ENCODE data around the gene ABHD17A.

DNA sequence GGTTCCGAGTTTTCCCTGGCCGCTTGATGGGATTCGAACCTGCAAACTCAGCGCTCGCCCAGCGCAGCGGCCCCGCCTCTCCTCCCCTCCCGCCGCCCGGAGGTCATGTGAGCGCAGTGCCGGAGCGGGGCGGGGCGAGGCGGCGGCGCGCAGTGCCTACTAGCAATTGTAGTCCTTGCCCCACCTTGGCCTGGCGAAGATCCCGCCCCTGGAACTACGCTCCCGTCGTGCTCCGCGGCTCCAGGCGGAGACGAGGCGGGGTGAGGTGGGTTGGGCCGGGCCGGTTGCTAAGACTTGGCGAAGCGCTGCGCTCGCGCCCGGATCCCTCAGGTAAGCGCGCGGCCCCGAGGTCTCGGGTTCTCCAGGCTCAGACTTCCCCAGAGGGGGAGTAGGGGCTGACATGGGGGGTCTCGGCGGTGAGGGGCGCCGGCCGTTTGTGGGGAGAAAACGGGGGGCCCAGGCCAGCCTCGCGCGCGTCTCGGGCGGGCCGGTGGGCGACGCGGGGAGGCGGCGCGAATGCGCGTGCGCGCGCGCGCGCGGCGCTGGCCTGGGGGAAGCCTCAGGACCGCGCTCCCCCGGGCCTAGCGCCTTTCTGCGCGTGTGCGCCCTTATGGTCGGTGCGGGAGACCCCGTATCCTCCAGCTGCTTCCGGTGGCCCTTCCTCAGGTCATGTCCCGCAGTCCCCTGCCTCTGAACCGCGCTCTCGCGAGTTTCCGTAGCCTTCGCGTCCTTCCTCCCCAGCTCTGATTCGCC, 20.0 kb upstream of the ABHD17A start, which contains the start of the genes ADAT3 and SCAMP4:
- TF ChIP-seq, protein P1, sequence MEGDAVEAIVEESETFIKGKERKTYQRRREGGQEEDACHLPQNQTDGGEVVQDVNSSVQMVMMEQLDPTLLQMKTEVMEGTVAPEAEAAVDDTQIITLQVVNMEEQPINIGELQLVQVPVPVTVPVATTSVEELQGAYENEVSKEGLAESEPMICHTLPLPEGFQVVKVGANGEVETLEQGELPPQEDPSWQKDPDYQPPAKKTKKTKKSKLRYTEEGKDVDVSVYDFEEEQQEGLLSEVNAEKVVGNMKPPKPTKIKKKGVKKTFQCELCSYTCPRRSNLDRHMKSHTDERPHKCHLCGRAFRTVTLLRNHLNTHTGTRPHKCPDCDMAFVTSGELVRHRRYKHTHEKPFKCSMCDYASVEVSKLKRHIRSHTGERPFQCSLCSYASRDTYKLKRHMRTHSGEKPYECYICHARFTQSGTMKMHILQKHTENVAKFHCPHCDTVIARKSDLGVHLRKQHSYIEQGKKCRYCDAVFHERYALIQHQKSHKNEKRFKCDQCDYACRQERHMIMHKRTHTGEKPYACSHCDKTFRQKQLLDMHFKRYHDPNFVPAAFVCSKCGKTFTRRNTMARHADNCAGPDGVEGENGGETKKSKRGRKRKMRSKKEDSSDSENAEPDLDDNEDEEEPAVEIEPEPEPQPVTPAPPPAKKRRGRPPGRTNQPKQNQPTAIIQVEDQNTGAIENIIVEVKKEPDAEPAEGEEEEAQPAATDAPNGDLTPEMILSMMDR (IDR thresholded peaks at IDR 0.05): no peak
- TF ChIP-seq ZFX (IDR thresholded peaks at IDR 0.05; ENCODE audit: borderline replicate concordance): no peak

All from 22Rv1 (cell line).